Fibroblast of lung (primary cell): Measurements from ENCODE around the gene RGS12. TPM values are rescaled to one million over a fixed set of nuclear protein-coding genes. Genes with fewer than 3 reads are reported as not detected.

Experiments used
- DNase-seq, 2 donors: peaks; one replicate each; pipeline versions ENCODE4 v3.0.0 to v3.0.0-alpha.2; 2010; ENCODE audit warnings: low read depth in 2 of 2
- H2AFZ ChIP-seq: 2 replicates; pipeline ENCODE4 v1.5.1; 2012; ENCODE audit warnings: low read length, control low read depth, inconsistent platforms
- H3K27ac ChIP-seq: 2 replicates; pipeline ENCODE4 v1.5.1; 2011; ENCODE audit warnings: low read length, control low read depth; ENCODE audit not compliant: insufficient read depth
- H3K27me3 ChIP-seq: 2 replicates; pipeline ENCODE4 v1.5.1; 2011; ENCODE audit warnings: mild to moderate bottlenecking, low read length; ENCODE audit not compliant: control insufficient read depth, insufficient read depth
- H3K36me3 ChIP-seq: 2 replicates; pipeline ENCODE4 v1.5.1; 2011; ENCODE audit warnings: low read length; ENCODE audit not compliant: control insufficient read depth, insufficient read depth
- H3K4me1 ChIP-seq: 2 replicates; pipeline ENCODE4 v1.5.1; 2011; ENCODE audit warnings: low read length; ENCODE audit not compliant: control insufficient read depth, insufficient read depth; ENCODE audit errors: extremely low read depth
- H3K4me2 ChIP-seq: 2 replicates; pipeline ENCODE4 v1.5.1; 2011; ENCODE audit warnings: low read length, control low read depth; ENCODE audit not compliant: insufficient read depth; ENCODE audit errors: extremely low read depth
- H3K4me3 ChIP-seq, 4 experiments: fragments of 200-600 bp in 1 of 4; sonication (generic) in 1 of 4; replicated peaks in 1 of 4; 2 replicates each; pipeline ENCODE4 v1.5.1; 2011 to 2016; ENCODE audit warnings: low read length in 4 of 4, low read depth in 3 of 4, mild to moderate bottlenecking in 3 of 4, control low read depth in 2 of 4, inconsistent platforms in 1 of 4, mixed read lengths in 1 of 4; ENCODE audit not compliant: insufficient read depth in 1 of 4; ENCODE audit errors: control extremely low read depth in 1 of 4
- H3K79me2 ChIP-seq: 2 replicates; pipeline ENCODE4 v1.5.1; 2012; ENCODE audit warnings: mild to moderate bottlenecking, low read length, inconsistent platforms; ENCODE audit not compliant: control insufficient read depth, insufficient read depth
- H3K9ac ChIP-seq: 2 replicates; pipeline ENCODE4 v1.5.1; 2011; ENCODE audit warnings: mild to moderate bottlenecking, low read length, control low read depth; ENCODE audit not compliant: insufficient read depth
- H3K9me3 ChIP-seq: 2 replicates; pipeline ENCODE4 v1.5.1; 2012; ENCODE audit warnings: low read depth, low read length; ENCODE audit not compliant: control insufficient read depth, insufficient read depth
- H4K20me1 ChIP-seq: 2 replicates; pipeline ENCODE4 v1.5.1; 2011; ENCODE audit warnings: low read length; ENCODE audit not compliant: control insufficient read depth, insufficient read depth; ENCODE audit errors: extremely low read depth
- CTCF ChIP-seq, 2 donors: IDR thresholded peaks in 1 of 2; conservative IDR thresholded peaks in 1 of 2; 1 replicate in 1 of 2; 2 replicates in 1 of 2; pipeline ENCODE4 v1.5.1; 2011 to 2012; ENCODE audit warnings: low read length in 2 of 2, control low read depth in 1 of 2, inconsistent platforms in 1 of 2, low read depth in 1 of 2, mild to moderate bottlenecking in 1 of 2
- EZH2 ChIP-seq: IDR thresholded peaks from 2 replicates; pipeline ENCODE4 v1.5.1; 2012; ENCODE audit warnings: low read length, control low read depth, mild to moderate bottlenecking; ENCODE audit errors: missing control alignments
- polyA plus RNA-seq, 2 donors: library from polyadenylated mRNA; depleted of rRNA in 1 of 2; stranded (reverse) in 1 of 2; unstranded in 1 of 2; fragments of >200 nt; gene quantifications; 2 replicates each; pipeline ENCODE4 v1.2.1, GENCODE V29; 2011 to 2012; ENCODE audit warnings: missing spikeins in 1 of 2
- total RNA-seq: library from RNA; depleted of rRNA; stranded (reverse); fragments of >200 nt; gene quantifications from 2 replicates; pipeline ENCODE4 v1.2.1, GENCODE V29; 2014

The RGS12 gene
- total and polyA plus RNA-seq, 2 donors (not counting 1 experiment from before 2014, with no cell fraction given) = 5.1 to 21.1 TPM

- Histone ChIP-seq H3K27ac (no peak overlapping the region), H3K9me3 (no peaks in the 10 kb centered on the region), H4K20me1 (no peaks in the 10 kb centered on the region), H3K4me3 (no peak overlapping the region), H3K36me3 (no peaks in the 10 kb centered on the region), H3K4me1 (peaks cover 5% of the 10 kb centered on the region), H3K79me2 (peaks cover 3% of the 10 kb centered on the region), H2AFZ (no peak overlapping the region), H3K27me3 (no peaks in the 10 kb centered on the region), H3K4me2 (no peak overlapping the region), H3K9ac (no peak overlapping the region)
- DNase-seq = no peak
- TF ChIP-seq CTCF (conservative IDR thresholded peaks at IDR 0.05 in 1 of 2, IDR thresholded peaks at IDR 0.05 in 1 of 2; ENCODE audit: low read depth in 1 of 2, low read length in 2 of 2) (no peak), EZH2 (no peak)
Observed at GRCh38 chr4:3288571-3289094, 4.2 kb upstream of the RGS12 start.

GRCh38 chr4:3290476-3290875 is 2.3 kb upstream of the RGS12 start:
- TF ChIP-seq EZH2 (no peak), CTCF (conservative IDR thresholded peaks at IDR 0.05 in 1 of 2, IDR thresholded peaks at IDR 0.05 in 1 of 2; ENCODE audit: low read depth in 1 of 2, low read length in 2 of 2) (no peak)
- no peak overlapping the region for H3K27ac ChIP-seq
- H2AFZ ChIP-seq = no peak overlapping the region
- DNase-seq = no peak
- H3K27me3 ChIP-seq = no peaks in the 10 kb centered on the region
- no peak overlapping the region for H3K9ac ChIP-seq
- H4K20me1 ChIP-seq = no peaks in the 10 kb centered on the region
- H3K9me3 ChIP-seq = no peaks in the 10 kb centered on the region
- peaks cover 16% of the 10 kb centered on the region for H3K79me2 ChIP-seq
- peaks cover 10% of the 10 kb centered on the region for H3K4me1 ChIP-seq
- H3K4me3 ChIP-seq = no peak overlapping the region
- H3K4me2 ChIP-seq = no peak overlapping the region
- H3K36me3 ChIP-seq = no peaks in the 10 kb centered on the region

DNA sequence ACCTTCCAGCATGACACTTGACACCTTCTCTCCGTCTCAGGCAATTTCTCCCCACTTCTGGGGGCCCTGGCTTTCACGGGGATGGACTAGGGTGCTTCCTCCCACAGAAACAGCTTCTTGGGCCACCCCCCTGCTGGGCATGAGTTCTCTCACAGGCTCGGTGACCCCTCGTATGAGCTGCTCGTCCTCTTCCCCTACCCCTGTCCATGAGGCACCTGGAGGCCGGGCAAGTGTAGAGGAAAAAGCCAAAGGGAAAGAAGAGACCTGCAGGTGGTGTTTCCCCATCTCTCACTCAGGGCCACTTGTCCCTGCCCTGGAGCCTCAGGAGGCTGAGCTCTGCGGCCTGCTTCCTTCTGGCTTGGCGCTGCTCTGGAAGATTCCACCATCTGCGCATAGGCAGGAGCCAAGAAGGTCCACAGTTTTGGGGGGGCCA is 1.9 kb upstream of the RGS12 start:
- H3K27me3 ChIP-seq = no peaks in the 10 kb centered on the region
- no peak overlapping the region for H3K4me3 ChIP-seq
- peaks cover 18% of the 10 kb centered on the region for H3K79me2 ChIP-seq
- H4K20me1 ChIP-seq = no peaks in the 10 kb centered on the region
- TF ChIP-seq CTCF (conservative IDR thresholded peaks at IDR 0.05 in 1 of 2, IDR thresholded peaks at IDR 0.05 in 1 of 2; ENCODE audit: low read depth in 1 of 2, low read length in 2 of 2) (no peak), EZH2 (no peak)
- no peak overlapping the region for H3K4me2 ChIP-seq
- no peaks in the 10 kb centered on the region for H3K9me3 ChIP-seq
- H3K36me3 ChIP-seq = no peaks in the 10 kb centered on the region
- peaks cover 9% of the 10 kb centered on the region for H3K4me1 ChIP-seq
- H3K27ac ChIP-seq = no peak overlapping the region
- DNase-seq = no peak
- H3K9ac ChIP-seq = no peak overlapping the region
- no peak overlapping the region for H2AFZ ChIP-seq
